Breast epithelium (tissue), 4 donors: Measurements from ENCODE around the gene KLRC4. TPM values are rescaled to one million over a fixed set of nuclear protein-coding genes. Genes with fewer than 3 reads are reported as not detected.

ENCODE experiments used
- DNase-seq, 2 donors: peaks; one replicate each; pipeline ENCODE4 v3.0.0-alpha.2; 2019; ENCODE audit warnings: low spot score in 2 of 2
- H3K27ac ChIP-seq, 2 donors: fragments of 200-600 bp; sonication (generic) in 1 of 2; one replicate each; pipeline ENCODE4 v1.5.1; 2016 to 2019; ENCODE audit warnings: mild to moderate bottlenecking in 1 of 2
- H3K27me3 ChIP-seq, 2 donors: fragments of 200-600 bp; sonication (generic) in 1 of 2; one replicate each; pipeline versions ENCODE4 v1.5.1 to v1.6.0; 2017 to 2019; ENCODE audit warnings: control low read depth in 1 of 2, mild to moderate bottlenecking in 1 of 2
- H3K36me3 ChIP-seq: fragments of 200-600 bp; one replicate; pipeline ENCODE4 v1.5.1; 2019
- H3K4me1 ChIP-seq, 2 donors: fragments of 200-600 bp; sonication (generic); one replicate each; pipeline ENCODE4 v1.5.1; 2016 to 2019; ENCODE audit warnings: control low read depth in 1 of 2
- H3K4me3 ChIP-seq, 3 donors: fragments of 200-600 bp; sonication (generic); 1 replicate in 2 of 3; 2 replicates in 1 of 3; pipeline ENCODE4 v1.5.1; 2016 to 2019; ENCODE audit warnings: mild to moderate bottlenecking in 3 of 3, moderate library complexity in 2 of 3
- H3K9me3 ChIP-seq, 2 donors: fragments of 200-600 bp; sonication (generic) in 1 of 2; one replicate each; pipeline ENCODE4 v1.5.1; 2016 to 2019; ENCODE audit warnings: control low read depth in 1 of 2
- CTCF ChIP-seq, 3 donors: fragments of 450-650 bp; IDR thresholded peaks; one replicate each; pipeline ENCODE4 v1.5.1; 2016 to 2017; ENCODE audit warnings: antibody characterized with exemption in 3 of 3, mild to moderate bottlenecking in 3 of 3, moderate library complexity in 3 of 3
- POLR2A ChIP-seq: fragments of 450-650 bp; IDR thresholded peaks from one replicate; pipeline ENCODE4 v1.6.1; 2016; ENCODE audit warnings: antibody characterized with exemption, mild to moderate bottlenecking, moderate library complexity
- POLR2AphosphoS5 ChIP-seq, 3 donors: sonication (generic); formaldehyde crosslinking; IDR thresholded peaks; one replicate each; pipeline ENCODE4 v1.6.1; 2017; ENCODE audit warnings: antibody characterized with exemption in 3 of 3
- intact Hi-C: fragments of 100-400 bp; cut with DNase I; formaldehyde crosslinking; loops from one replicate; pipeline ENCODE4 v1.15.1; 2023; ENCODE audit warnings: low total_unique reads
- total RNA-seq, 3 donors: library from RNA; depleted of rRNA; stranded (reverse); fragments of >200 nt; gene quantifications; one replicate each; pipeline ENCODE4 v1.1.0, GENCODE V29; 2016

KLRC4 gene
- total RNA-seq: 1 to 10 TPM in 1 of 3 donors, under 1 TPM in 1, not detected in 1; 0.66 to 1.5 TPM

- DNase-seq: no peak
- H3K27ac ChIP-seq: no peak within 1 kb of the TSS
- no peaks in the 10 kb centered on the region for H3K4me1 ChIP-seq
- TF ChIP-seq CTCF (IDR thresholded peaks at IDR 0.05): no peak
- no peak for TF ChIP-seq POLR2A
- no peak for TF ChIP-seq POLR2AphosphoS5 (IDR thresholded peaks at IDR 0.05)
- no peaks in the 10 kb centered on the region for H3K36me3 ChIP-seq
- H3K9me3 ChIP-seq: no peaks in the 10 kb centered on the region
- H3K4me3 ChIP-seq: no peak within 1 kb of the TSS
- H3K27me3 ChIP-seq: no peaks in the 10 kb centered on the region
- intact Hi-C loops: no loop called here
Observed at GRCh38 chr12:10409392-10409791, at the start of gene KLRC4. Gene KLRC4, minus strand, starts transcription at chr12:10409757. Its CDS starts 182 bp downstream, at chr12:10409575.

DNA sequence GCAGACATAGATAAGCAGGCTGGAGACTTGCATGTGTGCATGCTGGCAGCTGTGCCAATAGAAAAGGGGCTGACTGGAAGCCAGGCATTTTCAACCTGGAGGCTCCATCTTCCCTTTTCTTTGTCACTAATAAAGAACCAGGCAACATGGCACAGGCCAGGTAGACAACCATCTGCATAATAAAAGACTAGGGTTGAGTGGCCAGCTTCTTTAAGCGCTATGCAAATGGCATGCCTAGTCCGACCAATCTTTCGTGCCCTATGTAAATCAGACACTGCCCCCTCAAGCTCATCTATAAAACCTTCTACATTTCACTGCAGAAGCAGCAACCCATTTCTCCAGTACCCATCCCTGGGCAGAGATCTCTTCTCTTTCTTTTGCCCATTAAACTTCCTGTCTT is 48.2 kb upstream of the KLRC4 start:
- TF ChIP-seq POLR2AphosphoS5 (IDR thresholded peaks at IDR 0.05): no peak
- TF ChIP-seq CTCF (IDR thresholded peaks at IDR 0.05): no peak
- TF ChIP-seq POLR2A: no peak
- no peaks in the 10 kb centered on the region for H3K4me1 ChIP-seq
- no peak overlapping the region for H3K4me3 ChIP-seq
- H3K36me3 ChIP-seq: no peaks in the 10 kb centered on the region
- peaks cover 9 to 18% of the 10 kb centered on the region in 2 donors for H3K9me3 ChIP-seq
- H3K27ac ChIP-seq: no peak overlapping the region
- H3K27me3 ChIP-seq: no peaks in the 10 kb centered on the region
- DNase-seq: no peak
- intact Hi-C loops: no loop called here

DNA sequence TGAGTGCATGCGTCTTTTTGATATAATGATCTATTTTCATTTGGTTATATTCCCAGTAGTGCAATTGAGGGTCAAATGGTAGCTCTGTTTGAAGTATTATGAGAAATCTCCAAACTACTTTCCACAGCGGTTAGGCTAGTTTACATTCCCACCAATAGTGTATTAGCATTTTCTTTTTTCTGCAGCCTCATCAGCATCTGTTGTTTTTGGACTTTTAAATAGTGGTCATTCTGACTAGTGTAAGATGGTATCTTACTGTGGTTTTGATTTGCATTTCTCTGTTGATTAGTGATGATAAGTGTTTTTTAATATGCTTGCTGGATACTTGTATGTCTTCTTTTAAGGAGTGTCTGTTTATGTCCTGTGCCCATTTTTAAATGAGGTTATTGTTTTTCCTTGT is 47.3 kb upstream of the KLRC4 start:
- peaks cover 9 to 18% of the 10 kb centered on the region in 2 donors for H3K9me3 ChIP-seq
- no peak for DNase-seq
- H3K36me3 ChIP-seq: no peaks in the 10 kb centered on the region
- intact Hi-C loops: no loop called here
- no peak overlapping the region for H3K4me3 ChIP-seq
- no peaks in the 10 kb centered on the region for H3K27me3 ChIP-seq
- H3K4me1 ChIP-seq: no peaks in the 10 kb centered on the region
- H3K27ac ChIP-seq: no peak overlapping the region
- TF ChIP-seq POLR2AphosphoS5 (IDR thresholded peaks at IDR 0.05): no peak
- TF ChIP-seq POLR2A: no peak
- no peak for TF ChIP-seq CTCF (IDR thresholded peaks at IDR 0.05)

- H3K36me3 ChIP-seq: no peaks in the 10 kb centered on the region
- intact Hi-C loops: no loop called here
- TF ChIP-seq POLR2AphosphoS5 (IDR thresholded peaks at IDR 0.05) (no peak), POLR2A (no peak), CTCF (IDR thresholded peaks at IDR 0.05) (no peak)
Observed at GRCh38 chr12:10455766-10456165, 46.2 kb upstream of the KLRC4 start.

DNA sequence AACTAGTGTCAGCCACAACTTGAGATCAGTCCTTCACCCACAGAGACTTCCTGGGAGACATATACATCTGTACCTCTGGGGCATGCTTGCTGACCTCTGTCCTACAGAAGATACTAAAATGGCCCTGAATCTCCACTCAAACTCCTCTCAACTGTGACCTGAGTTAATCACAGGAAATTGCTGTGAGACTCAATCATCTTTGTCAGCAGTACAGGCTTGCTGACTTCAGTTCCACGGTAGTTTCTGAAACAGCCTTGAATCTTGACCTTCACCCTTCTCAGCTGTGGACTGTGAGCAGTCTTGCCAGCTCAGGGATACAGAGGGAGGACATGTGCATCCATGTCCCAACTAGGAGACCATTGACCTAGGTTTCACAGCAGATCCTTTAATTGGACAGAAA is 45.0 kb upstream of the KLRC4 start:
- H3K27ac ChIP-seq: no peak overlapping the region
- DNase-seq: no peak
- H3K4me1 ChIP-seq: no peaks in the 10 kb centered on the region
- H3K4me3 ChIP-seq: no peak overlapping the region
- H3K36me3 ChIP-seq: no peaks in the 10 kb centered on the region
- H3K27me3 ChIP-seq: no peaks in the 10 kb centered on the region
- H3K9me3 ChIP-seq: peaks cover 9 to 18% of the 10 kb centered on the region in 2 donors
- intact Hi-C loops: no loop called here
- TF ChIP-seq POLR2AphosphoS5 (IDR thresholded peaks at IDR 0.05) (no peak), POLR2A (no peak), CTCF (IDR thresholded peaks at IDR 0.05) (no peak)

More at GRCh38 chr12:10455766-10456165, 46.2 kb upstream of the KLRC4 start:
- H3K27ac ChIP-seq: no peak overlapping the region
- H3K4me3 ChIP-seq: no peak overlapping the region
- no peaks in the 10 kb centered on the region for H3K27me3 ChIP-seq
- no peak for DNase-seq
- no peaks in the 10 kb centered on the region for H3K4me1 ChIP-seq
- peaks cover 9 to 18% of the 10 kb centered on the region in 2 donors for H3K9me3 ChIP-seq
